HG02678 (cell line): ENCODE measurements around the gene MRTFB.
"Not testable (repeated sequence)": the region's sequence is repeated elsewhere in the genome, so short reads cannot be mapped to it uniquely, and the experiment has no call there.

Experiments
- ATAC-seq: cut with Tn5 transposase; IDR thresholded peaks from one replicate; pipeline ENCODE4 v1.9.1; 2021; ENCODE audit warnings: mild to moderate bottlenecking, moderate library complexity; ENCODE audit not compliant: unreplicated experiment

Gene MRTFB

DNA sequence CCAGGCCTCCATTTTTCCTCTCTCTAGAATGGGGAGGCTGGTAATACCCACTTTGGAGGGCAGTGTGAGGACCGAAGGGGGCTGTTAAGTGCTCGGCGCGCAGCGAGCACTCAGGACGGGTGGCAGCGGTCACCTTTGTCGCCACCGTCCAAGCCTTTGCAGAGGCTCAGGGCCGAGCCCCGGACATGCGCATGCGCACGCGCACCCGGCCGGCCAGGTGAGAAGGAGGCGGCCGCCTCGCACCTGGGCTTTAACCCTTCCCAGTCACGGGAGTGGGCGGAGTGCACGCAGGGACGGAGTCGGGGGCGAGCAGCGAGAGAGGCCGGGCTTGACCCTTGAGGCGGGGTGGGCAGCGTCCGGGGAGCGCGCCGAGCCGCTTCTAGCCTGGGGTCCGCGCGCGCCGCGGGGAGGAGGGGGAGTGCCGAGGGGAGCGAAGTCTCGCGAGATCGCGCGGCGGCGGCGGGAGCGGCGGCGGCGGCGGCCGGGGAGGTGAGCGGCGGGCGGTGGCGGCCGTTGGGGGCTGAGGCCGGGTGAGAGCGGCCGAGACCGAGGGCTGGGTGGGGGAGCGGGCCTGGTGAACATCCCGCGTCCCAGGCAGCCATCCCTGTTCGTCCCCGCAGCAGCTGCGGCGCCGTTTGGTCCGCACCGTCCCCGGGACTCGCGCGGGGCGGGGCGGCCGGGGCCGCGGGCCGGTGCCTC lies at the start of gene MRTFB:
MRTFB (plus strand) TSS at position 443 of the 699 bp plus-strand sequence. CDS start 69,288 bp downstream, outside the sequence.
- ATAC-seq: peak; percentile 79

DNA sequence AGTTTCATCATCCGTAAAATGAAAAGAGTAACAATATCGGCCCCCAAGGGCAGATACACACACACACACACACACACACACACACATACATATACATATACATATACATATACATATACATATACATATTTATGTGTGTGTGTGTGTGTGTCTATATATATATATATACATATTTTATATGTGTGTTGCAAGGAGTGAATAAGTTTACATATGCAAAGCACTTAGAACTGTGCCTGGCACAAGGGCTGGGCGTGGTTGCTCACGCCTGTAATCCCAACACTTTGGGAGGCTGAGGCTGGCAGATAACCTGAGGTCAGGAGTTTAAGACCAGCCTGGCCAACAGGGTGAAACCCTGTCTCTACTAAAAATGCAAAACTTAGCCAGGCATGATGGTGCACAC lies 47.6 kb upstream of the MRTFB start:
- not testable (repeated sequence) for ATAC-seq

DNA sequence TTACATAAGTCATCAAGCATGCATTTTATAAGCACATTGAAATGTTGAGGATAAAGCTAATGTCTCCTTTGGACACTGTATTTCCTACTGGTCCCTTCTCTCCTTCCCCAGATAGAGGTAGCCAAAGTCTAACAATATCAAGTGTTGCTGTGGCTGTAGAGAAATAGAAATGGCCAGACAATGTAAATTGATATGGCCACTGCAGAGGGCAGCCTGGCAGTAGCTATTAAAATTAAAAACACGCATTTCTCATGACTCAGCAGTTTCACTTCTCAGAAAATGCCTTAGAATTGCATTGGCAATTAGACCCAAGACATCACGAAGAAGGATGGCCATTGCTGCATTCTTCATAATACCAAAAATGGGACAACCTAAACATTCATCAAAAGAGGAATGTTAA lies 46.8 kb upstream of the MRTFB start:
- no peak for ATAC-seq

- no peak for ATAC-seq
Observed at GRCh38 chr16:14026572-14027285, 44.4 kb upstream of the MRTFB start.

- ATAC-seq: no peak
Observed at GRCh38 chr16:14028202-14028601, 42.9 kb upstream of the MRTFB start.

DNA sequence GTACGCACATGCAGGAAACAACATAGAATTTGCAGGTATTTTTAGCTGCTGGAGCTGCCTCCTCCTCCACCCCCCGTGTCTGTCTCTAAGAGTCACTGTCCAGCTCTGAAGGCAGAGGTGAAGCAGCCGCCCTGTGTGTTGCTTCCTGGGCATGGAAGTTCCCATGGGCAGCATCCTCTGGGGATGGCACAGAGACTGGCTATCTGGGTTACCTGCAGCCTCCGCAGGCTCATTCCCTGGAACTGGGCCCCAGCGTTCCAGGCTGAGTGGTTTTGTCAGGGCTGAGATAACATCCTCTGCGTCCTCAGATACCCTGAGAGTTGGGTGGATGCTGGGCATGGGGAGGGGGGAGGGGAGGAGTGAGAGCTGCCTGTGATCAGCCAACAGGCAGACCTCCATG lies 41.5 kb upstream of the MRTFB start:
- ATAC-seq: no peak

GRCh38 chr16:14035092-14035491 lies 36.0 kb upstream of the MRTFB start:
- ATAC-seq: no peak

DNA sequence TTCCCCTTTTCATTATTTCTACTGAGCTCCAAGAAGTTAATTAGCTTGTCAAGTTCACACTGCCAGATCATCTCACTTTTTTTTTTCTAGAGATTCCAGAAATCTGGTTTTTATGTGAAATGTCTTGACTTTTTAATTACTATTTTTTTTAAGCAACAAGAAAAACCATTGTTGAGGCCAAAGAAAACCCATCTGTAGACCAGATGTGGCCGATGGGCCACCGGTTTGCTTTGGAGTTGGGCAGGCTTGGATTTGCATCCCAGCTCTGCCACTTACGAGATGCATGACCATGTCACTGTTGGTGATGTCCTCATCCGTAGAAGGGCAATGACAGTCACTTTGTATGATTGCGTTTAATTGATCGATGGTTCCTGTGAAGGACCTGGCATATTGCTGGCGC lies 34.2 kb upstream of the MRTFB start:
- no peak for ATAC-seq

DNA sequence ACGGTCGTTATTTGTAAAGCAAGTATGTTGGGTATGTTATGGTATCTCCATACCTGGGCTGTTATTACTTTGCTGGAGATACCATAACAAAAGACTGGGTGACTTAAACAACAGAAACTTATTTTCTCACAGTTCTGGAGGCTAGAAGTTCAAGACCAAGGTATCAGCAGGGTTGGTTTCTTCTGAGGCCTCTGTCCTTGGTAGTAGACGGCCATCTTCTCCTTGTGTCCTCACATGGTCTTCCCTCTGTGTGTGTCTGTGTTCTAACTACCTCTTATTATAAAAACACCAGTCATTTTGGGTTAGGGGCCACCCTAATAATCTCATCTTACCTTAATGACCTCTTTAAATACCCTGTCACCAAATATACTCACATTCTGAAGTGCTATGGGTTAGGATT lies 33.2 kb upstream of the MRTFB start:
- ATAC-seq: no peak

DNA sequence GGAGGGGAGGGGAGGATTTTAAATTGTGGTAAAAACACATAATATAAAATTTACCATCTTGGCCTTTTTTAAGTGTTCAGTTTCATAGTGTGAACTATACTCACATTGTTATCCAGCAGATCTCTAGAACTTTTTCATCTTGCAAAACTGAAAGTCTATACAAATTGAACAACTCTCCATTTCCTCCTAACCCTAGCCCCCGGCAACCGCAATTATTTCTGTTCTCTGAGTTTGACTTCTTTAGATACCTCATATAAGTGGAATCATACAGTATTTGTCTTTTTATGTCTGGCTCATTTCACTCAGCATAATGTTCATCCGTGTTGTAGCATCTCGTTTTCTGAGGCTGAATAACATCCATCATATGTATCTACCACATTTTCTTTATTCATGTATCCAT lies 30.0 kb upstream of the MRTFB start:
- ATAC-seq: no peak

DNA sequence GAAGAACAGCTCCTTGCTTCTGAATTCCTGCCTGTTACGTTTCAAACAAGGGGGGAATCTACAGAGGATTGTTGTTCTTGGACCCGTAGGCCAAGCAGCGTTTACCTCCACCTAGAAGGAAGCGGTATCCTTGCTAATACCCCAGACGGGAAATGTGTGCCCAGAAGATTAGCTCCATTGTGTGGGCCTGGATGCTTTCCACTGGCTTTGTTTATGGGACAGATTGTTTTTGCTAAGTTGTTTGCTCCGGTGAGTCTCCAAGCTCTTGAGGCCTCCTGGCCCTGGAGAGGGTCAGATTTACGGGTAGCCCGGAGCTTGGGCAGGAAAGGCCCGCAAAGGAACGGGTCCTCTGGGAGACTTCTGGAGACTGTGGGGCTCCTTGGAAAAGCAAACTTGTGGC lies 28.4 kb upstream of the MRTFB start:
- no peak for ATAC-seq

DNA sequence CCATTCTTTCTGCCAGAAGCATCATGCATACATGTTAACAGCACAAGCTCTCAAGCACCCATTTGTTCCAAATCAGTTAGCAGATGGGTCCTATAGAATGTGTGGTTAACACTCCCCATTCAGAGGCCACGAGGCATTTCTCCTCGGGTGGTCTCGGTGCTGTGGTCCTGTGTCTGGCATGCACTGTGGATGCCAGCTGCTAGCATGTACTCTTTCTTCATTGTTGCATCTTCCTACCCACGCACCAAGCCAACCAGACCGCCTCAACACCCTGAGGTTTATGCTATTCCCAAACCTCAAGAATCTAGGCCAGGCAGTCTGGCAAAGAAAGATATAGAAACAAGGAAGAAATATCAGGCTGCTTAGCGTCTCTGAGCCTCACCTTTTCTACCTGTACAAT lies 27.8 kb upstream of the MRTFB start:
- ATAC-seq: no peak

DNA sequence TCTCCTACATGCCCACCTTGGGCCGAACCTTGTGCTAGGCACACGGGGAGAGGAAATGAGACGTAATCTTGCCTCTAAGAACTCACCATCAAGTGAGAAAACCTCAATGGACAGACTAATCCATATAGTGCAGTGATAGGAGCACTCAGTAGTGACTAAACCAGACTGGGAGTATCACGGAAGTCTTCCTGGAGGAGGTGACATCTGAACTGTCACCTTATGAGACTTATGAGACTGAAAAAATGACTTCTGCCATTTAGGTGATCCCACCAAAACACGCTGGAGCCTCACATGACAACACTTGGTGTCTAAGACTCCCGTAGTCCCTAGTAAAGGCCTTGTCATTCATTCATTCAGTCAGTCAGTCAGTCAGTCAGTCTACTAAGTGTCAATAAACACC lies 27.3 kb upstream of the MRTFB start:
- no peak for ATAC-seq

- ATAC-seq: not testable (repeated sequence)
Observed at GRCh38 chr16:14047121-14047859, 23.8 kb upstream of the MRTFB start.

DNA sequence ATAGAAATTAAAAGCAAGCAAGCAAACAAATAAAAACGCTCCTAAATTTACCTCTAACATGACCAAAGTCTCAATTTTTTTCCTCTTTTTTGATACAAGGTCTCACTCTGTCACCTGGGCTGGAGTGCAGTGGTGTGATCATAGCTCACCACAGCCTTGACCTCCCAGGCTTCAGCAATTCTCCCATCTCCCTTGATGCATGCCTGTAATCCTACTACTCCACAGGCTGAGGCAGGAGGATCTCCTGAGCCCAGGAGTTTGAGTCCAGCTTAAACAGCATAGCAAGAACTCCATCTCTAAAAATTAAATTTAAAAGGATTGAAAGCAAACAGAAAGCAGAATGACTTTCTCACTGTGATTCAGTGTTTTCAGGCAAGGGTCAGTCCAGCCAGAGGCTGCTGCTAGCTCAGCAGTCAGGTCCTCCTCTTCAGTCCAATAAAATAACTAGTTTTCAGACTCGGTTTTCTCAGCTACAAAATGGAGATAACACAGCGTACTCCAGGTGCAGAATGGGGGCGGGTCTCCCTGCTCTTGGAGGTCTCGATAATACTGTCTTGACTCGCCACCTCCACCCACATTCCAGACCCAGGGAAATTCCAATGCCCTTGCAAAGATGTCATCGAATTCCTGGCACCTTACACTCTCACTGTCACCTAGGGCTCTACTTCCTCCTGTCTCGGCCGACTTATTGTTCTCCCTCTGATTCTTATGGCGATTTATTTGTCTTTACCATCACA lies 20.7 kb upstream of the MRTFB start:
- no peak for ATAC-seq

GRCh38 chr16:14051103-14051729 lies 19.9 kb upstream of the MRTFB start:
- no peak for ATAC-seq

- ATAC-seq: no peak
Observed at GRCh38 chr16:14056970-14057369, 14.1 kb upstream of the MRTFB start.

- no peak for ATAC-seq
Observed at GRCh38 chr16:14057878-14058382, 13.2 kb upstream of the MRTFB start.

DNA sequence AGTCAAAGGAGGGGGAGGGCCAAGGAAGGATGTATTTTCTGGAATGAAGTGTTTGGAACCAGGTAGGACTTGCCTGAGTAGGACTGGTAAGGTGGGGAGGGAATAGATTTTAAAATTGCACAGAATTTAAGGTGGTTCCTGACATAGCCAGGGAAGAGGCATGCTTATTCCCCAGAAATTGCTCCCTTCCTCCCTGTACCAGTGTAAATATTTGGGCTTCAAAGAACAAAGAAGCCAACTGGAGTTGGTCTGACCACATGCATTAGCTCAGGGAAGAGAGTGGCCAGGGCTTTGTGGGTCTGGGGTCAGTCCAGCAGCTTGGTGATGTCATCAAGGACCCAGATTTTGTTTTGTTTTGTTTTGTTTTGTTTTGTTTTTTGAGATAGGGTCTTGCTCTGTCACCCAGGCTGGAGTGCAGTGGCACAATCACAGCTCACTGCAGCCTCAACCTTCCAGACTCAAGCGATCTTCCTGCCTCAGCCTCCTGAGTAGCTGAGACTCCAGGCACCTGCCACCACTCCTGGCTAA lies 9.3 kb upstream of the MRTFB start:
- no peak for ATAC-seq

- ATAC-seq: no peak
Observed at GRCh38 chr16:14062261-14062660, 8.9 kb upstream of the MRTFB start.
